Stimulated activated CD8-positive, alpha-beta memory T cell treated with anti-CD3 and anti-CD28 coated beads, Interleukin-12 subunit alpha, Interleukin-12 subunit beta, amount 100 ng/mL, for 4 hours (primary cell): ENCODE measurements around the gene CPNE4.
"Not testable (repeated sequence)": the region's sequence is repeated elsewhere in the genome, so short reads cannot be mapped to it uniquely, and the experiment has no call there.

Experiments
- DNase-seq: peaks from one replicate; pipeline ENCODE4 v3.0.0-alpha.2; 2020; ENCODE audit warnings: low read depth

The CPNE4 gene

DNA sequence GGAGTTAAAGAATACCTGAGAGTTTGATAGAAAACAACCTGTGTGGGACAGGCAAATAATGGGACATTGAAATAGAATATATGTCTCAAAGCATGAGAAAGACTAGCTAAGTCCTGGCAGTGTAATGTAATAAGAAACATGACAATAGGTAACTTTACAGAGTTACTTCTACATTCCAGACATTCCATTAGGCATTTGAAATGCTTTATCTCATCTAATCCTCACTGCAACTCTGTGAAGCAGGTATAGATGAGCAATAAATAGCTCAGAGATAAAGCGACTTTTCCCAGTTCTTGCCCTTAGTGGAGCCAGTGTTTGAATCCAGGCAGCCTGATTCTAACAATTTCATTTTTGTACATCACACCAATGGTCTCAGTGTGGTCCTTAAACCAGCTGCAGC lies 76.8 kb downstream of the CPNE4 start:
- DNase-seq = no peak

DNA sequence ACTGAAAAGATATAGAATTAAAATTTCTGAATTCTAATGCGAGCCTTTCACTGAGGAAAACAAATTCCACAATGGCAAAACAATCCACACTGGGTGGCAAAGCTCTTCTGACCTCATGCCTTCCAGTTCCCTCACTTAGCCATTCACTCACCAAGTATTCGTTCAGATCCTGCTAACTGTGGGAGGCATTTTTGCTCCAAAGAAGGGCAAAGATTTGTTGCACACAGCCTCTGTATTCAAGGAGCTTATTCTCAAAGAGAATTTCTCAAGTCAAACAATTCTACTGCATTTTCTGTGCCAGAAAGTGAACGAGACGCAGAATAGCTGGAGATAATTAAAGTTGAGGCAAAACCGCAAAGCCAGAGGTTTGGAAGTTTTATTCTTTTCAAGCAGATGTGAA lies 77.3 kb downstream of the CPNE4 start:
- DNase-seq = no peak

DNA sequence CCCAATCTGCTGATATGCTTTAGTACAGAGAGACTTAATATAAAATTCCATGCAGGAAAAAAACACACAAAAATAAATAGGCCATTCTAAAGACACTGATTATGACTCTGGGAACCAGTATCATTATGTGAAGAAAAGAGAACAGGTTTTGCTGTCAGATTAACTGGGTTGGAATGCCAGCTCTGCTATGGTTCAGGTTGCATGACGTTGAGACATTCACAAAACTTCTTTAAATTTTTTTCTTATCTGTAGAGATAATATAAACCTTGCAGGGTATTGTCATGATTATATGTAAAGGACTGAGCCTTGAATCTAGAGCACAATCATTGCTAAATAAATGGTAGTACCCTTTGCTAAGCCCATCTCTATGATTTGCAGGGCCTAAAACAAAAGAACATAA lies 86.0 kb downstream of the CPNE4 start:
- DNase-seq = no peak

DNA sequence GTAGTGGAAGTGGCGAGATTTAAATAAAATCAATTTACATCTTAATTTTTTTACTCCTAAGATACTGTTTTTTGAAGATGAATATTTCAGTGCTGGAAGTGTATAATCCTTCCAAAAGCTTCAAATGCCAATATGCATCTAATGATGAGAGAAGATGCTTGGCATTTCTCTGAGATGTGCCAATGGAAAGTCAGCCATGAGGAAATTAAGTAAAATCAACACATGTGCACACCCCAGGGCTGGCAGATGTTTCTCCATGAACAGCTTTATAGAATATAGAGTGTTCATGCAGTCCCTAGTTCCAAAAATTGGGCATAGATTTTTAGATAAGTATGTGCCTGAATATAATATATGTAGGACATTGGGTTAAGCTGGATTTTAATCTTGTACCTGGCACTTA lies 90.1 kb downstream of the CPNE4 start:
- DNase-seq = no peak

DNA sequence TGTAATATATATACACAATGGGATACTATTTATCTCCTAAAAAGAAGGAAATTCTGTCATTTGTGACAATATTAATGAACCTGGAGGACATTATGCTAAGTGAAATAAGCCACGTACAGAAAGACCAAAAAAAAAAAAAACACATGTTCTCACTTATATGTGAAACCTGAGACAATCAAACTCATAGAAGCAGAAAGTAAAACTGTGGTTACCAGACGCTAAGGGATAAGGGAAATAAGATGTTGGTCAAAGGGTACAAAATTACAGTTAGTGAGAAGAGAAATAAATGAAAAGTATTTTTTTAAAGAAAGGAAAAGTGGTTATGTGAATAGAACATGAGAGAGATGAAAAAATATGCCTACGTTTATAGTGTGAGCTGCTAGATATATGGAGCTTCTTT lies 101.1 kb downstream of the CPNE4 start:
- DNase-seq = no peak

DNA sequence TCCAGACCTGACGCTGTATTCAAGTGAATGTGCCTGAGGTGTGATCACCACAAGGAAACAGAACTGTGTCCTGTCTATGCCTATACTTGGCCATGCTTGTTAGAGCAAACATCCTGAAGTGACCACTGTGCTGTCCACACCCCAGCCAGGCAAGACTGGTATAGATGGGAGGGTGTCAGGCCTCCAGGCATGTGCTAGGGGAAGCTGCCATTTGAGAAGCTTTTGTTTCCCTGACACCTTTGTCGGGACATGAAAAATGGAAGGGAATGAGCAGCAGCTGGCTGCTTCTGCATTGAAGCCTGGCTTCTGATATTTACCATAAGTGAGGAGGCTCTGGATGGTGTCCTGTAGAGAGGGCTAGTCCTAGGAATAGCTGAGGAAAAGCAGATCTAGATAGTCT lies 106.2 kb downstream of the CPNE4 start:
- no peak for DNase-seq

DNA sequence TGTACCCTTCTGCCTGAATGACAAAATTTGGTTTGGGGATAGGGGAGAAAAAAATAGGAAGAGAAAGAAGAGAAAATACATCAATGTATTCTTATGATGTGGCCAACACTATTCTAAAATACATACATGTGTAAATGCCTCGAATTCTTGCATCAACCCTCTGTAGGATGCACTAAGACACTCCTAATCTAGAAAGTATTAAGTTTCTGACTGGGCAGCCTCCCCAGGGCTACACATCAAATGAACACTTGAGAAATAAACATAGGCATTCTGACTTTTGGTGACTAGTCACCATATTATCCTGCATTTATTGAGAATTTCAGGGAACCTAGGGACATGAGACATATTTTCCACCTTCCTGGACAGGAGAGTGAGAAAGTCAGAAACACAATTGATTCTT lies 109.2 kb downstream of the CPNE4 start:
- no peak for DNase-seq

DNA sequence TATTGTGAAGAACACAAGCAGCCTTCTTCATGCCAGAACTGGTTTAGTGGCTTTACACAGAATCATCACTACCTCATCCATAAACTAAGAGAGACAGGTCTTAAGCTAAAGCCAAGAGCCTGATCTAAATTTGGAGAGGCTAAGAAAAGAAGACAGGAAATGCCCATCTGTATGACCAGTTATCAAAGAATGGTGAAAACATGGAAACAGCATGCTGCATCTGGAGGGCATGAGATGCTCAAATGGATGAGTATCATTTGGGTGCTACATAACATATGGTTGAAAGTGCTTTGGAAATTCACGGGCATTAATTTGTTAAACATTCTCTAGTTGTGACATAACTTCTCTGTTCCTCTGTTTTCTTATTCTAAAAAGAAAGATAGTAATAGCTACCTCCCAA lies 112.5 kb downstream of the CPNE4 start:
- no peak for DNase-seq

DNA sequence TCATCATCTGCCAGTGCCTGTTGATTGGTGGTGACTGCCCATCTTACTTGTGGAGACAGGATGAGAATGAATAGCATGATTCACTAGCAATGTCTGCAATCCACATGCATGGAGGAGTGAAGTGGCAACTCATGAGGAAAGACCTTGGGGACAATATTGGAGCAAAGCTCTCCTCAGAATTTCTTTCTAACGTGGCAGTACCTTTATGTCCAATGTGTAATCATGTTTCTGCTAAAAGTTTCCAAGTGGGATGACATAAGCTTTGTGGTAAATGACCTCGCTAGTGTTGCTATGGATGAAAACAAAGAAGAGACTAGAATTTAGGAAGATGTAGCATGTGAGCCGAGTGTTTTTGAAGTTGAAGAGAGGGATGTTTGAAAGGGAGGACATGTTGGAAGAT lies 117.8 kb downstream of the CPNE4 start:
- no peak for DNase-seq

DNA sequence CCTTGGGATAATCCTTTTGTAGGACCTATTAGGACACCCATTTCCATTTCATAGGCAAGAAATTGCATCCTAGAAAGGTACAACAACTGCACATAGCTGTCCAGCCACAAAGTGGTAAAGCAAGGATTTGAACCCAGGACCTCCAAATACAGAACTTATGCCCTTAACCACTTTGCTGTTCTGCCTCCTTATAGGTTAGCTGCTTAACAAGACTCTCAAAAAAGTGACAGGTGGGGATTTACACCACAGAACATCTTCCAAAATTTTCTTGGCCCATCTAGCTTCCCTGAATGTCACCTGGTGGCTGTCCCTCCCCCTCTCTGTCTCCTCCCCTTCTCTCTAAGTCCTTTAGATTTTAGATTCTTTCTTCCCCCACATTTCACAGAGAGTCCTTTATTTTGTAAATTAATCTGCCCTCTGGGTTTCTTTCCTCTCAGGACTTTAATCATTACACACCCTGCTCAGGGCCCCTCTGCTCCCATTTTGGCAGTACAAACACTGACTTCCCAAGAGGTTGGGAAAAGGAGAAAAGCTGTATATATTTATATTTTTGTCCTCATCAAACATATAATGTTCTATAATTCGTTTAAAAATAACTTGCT lies 120.6 kb downstream of the CPNE4 start:
- DNase-seq = no peak

DNA sequence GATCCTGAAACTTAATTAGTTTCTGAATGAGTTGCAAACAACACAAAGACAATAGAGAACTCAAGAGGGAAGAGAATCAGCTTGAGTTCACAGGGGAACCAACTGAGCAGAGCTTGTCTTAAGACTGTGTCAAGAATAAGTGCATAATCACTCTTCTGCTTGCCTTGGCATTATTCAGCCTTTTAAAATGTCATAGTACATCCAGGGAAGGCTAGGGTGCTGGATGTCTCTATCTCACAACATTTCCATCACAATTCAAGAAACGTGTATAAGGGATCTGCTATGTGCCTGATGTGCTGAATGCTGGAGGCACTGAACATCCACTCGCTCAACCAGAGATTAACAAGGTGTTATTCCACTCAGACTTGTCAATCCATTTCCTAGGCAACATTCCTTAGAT lies 122.6 kb downstream of the CPNE4 start:
- no peak for DNase-seq

DNA sequence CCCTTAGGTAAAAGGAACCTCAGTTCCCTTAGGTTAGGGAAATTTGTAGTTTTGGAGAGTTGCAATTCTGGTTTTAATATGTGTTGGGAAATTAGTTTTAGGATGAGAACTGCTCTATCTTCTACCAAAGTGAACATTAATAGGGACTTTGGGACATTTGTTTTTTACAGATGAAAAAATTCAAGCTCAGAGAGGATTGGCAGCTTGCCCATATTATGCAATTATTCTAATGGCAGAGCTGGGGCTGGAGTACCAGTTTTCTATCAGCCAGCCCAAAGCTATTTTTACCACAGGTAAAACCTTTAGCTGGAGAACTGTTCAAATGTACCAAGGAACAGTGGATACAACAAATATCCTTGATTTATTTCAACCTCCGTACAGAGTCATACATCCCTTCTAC lies 127.0 kb downstream of the CPNE4 start:
- no peak for DNase-seq

DNA sequence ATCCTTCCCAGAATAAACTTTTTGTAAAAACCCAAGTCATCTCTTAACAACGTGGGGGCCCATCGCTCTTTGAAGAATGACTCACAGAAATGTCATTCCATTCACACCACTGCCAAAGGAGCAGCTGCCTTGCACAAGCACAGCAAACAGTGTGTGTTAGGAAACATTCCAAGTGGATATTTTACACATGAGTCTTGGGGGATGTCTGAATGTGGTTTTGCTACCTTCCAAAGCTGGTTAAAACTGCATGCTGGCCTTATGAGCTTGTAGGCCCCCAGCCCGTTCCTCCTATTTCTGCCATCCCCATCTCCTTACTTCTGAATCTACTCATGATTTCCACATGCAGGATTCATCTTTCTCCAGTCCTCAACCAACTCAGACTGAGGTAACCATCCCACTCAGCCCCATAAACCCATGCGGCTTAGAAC lies 130.8 kb downstream of the CPNE4 start:
- no peak for DNase-seq

DNA sequence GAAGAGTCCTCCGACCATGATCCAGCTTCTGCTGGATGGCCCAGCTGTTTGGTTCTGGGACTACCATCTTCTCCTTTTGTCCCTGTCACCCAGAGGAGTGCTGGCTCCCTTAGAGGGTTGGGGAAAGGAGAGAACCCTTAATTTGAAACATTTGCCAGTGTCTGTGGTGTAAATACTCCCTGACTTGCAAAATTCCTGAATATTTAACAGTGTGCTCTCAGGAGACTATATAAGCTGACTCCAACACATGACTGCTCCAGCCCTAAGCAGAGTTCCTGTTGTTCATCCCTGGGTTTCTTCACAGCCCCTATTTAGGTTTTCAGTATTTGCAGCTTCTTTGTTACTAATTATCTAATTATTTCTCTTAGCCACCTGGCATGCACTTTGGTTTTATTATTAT lies 133.1 kb downstream of the CPNE4 start:
- DNase-seq = no peak

DNA sequence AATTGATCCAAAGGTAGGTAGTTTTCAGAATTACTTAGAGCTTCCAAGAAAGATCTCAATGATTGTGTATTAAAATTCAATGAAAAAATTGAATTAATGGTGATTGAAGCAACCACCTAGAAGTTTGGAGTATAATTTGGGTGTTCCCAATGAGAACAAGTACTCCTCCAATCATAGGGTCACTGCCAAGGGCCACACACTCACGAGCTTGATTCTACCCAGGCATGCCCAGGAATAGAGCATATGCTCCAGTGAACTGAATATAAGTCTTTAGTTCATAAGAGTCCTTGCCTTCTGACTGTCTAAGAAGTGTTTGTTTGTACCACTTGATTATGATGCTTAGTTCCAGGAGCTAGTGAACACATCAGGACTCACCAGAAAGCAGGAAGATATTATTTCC lies 133.9 kb downstream of the CPNE4 start:
- no peak for DNase-seq

DNA sequence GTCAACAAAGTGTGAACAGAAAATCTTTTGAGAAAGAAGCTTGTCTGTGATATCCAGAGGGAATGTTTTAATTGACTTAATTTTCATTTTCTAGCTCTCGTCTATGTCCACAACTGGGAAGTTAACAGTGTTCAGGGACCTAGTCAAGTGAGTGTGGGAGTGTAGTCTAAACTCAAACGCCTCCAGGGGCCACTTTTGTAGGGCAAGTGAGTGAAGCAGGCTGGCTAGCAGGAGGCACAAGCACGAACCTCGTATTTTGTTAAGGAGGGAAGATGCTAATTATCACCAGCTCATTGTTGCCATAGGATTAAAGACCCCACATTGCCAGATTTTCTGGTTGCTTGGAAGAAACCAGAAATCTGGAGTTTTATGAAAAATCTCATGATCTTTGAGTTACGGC lies 135.8 kb downstream of the CPNE4 start:
- DNase-seq = no peak

DNA sequence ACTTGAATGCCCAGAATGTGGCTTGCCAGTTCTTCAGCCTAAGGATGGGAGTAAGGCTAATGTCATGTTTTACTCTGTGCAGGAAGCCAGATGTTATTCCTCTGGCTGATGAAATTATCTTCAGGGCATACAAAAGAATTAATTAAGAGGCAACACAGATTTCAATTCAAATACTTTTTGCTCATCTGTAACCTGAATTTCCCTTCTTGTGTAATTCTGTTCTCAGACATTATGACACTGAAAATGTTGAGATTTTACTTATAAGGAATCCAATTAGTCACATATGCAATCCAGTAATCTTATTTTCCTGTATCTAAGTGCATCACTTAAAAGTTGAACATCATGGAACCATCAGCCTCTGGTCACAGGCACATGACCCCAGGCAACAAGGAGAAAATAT lies 136.5 kb downstream of the CPNE4 start:
- DNase-seq = no peak

DNA sequence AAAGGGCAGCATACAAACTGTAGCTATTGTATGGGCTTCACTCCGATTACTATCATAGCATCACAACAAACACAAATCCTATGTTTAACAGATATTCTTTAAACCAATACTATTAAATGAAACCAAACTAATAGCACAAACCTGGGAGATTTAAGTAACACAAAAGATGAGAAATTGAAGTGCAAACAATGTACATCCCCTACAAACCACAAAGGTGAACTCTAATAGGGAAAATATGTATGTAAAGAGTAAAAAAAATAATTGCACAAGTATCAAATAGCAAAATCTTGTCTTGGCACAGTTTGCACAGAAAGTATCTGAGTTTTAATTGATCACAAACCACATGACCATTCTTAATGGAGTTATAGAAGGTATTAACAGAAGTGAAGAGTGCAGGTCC lies 138.5 kb downstream of the CPNE4 start:
- DNase-seq = no peak

DNA sequence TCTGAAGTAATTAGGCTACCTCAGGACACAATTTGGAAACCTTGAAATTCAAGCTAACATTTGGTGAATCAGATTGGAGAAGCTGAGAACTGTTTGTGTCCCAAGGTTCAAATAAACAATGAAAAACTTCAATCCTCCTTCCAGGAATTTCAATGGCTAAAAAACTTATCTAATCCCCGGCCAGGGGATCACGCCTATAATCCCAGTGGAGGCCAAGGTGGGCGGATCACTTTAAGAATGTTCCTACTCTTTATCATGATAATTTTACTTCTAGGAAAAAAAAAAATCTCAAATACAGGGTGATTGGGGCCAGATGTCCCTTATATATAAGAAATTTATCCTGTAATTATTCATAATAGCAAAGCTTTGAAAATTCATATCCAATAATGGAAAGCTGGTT lies 139.0 kb downstream of the CPNE4 start:
- DNase-seq = no peak

DNA sequence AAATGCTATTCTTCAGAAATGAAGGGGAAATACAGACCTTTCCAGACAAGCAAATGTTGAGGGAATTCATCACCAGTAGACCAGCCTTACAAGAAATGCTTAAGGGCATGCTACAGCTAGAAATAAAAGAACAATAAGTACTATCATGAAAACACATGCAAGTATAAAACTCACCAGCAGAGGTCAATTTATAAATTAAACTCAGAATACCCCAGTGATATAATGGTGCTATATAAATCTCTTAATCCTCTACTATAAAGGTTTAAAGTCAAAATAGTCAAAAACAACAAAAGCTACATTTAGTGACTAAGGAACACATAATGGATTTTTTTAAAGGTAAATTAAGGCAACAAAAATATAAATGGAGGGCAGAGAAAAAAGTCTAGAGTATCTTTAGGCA lies 142.5 kb downstream of the CPNE4 start:
- DNase-seq = no peak

DNA sequence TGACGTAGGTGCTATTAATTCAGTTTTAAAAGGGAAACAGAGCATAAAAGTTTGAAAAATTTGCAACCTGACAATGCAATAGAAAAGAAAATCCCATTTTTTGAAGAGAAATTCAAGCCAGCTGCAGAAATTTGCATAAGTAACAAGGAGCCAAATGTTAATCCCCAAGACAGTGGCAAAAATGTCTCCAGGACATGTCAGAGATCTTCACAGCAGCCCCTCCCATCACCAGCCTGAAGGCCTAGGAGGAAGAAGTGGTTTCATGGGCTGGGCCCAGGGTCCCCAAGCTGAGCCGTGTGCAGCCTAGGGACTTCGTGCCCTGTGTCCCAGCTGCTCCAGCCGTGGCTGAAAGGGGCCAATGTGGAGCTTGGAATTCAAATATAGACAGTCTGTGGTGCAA lies 148.9 kb downstream of the CPNE4 start:
- DNase-seq = not testable (repeated sequence)

DNA sequence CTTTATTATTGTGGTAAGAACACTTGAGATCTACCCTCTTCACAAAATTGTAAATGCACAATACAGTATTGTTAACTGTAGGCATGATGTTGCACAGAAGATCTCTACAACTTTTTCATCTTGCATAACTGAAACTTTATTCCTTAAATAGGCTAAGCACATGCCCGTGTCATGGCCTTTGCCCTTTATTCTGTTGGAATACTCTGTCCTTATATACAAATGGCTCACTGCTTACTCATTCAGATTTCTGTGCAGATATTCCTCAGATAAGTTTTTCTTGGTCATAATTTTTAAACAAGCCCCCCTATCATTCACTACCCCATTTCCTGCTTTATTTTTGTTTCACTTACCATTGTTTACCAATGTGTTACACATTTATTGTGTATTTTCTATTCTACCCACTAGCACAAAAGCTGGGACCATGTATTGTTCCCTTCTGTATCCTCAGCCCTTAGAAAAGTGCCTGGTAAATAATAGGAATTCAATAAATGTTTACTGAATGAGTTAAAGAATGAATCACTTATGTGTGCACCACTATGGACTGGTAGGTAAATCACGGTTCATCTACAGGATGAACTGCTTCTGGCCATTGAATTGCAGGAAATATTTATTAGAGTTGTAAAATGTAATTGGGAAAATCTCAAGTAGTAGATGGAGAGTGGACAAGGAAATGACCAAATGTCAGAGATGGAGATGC lies 151.0 kb downstream of the CPNE4 start:
- DNase-seq = no peak

DNA sequence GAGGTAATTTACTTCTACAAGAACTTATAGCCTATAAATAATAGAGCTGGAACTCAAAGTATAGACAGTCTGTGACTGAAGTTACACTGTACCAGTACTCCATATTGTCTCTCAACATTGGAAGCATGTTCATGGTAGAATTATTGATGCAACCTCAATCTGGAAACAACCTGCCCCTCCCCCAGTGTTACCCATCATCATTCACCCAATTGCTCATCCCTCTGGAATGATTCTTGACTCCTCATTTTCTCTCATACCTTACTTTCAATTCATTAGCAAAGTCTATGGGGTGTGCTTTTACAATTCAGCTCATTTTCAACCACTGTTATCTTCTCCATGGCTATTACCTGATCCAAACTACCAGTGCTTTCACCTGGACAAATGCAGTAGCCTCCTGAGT lies 151.7 kb downstream of the CPNE4 start:
- DNase-seq = no peak

DNA sequence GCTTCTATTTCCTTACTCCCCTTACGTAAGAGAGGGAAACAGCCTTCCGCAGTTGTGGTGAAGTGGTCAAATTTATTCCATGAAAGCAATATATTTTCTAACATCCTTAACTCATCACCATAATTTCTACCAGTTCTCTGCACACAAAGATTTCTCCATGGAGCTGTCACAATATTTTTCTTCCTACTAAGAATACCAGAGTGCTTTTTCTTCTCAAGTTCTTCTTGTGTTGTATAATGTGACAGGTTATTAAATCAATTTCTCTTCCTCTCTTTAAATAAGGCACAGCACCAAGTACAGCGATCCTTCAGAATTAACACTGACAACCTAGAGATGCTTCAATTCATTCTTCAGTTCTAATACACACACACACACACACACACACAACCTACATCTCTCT lies 153.0 kb downstream of the CPNE4 start:
- no peak for DNase-seq
